ENCODE measurements around the gene RANBP1.

- TF ChIP-seq ESRRA (IDR thresholded peaks at IDR 0.05; ENCODE audit: borderline replicate concordance, low read length) (no peak), SREBF2 (IDR thresholded peaks at IDR 0.05) (no peak), RAD21 (conservative IDR thresholded peaks at IDR 0.05 in 1 of 2, IDR thresholded peaks at IDR 0.05 in 1 of 2) (no peak), POLR2A (IDR thresholded peaks at IDR 0.05; ENCODE audit: low read length) (no peak), ZNF302 (CRISPR knock-in tag; IDR thresholded peaks at IDR 0.05) (no peak), PHF8 (IDR thresholded peaks at IDR 0.05; ENCODE audit: borderline replicate concordance, low read depth) (no peak)
- TF ChIP-seq, protein P1, sequence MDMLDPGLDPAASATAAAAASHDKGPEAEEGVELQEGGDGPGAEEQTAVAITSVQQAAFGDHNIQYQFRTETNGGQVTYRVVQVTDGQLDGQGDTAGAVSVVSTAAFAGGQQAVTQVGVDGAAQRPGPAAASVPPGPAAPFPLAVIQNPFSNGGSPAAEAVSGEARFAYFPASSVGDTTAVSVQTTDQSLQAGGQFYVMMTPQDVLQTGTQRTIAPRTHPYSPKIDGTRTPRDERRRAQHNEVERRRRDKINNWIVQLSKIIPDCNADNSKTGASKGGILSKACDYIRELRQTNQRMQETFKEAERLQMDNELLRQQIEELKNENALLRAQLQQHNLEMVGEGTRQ (IDR thresholded peaks at IDR 0.05): no peak
- TF ChIP-seq, protein P2, sequence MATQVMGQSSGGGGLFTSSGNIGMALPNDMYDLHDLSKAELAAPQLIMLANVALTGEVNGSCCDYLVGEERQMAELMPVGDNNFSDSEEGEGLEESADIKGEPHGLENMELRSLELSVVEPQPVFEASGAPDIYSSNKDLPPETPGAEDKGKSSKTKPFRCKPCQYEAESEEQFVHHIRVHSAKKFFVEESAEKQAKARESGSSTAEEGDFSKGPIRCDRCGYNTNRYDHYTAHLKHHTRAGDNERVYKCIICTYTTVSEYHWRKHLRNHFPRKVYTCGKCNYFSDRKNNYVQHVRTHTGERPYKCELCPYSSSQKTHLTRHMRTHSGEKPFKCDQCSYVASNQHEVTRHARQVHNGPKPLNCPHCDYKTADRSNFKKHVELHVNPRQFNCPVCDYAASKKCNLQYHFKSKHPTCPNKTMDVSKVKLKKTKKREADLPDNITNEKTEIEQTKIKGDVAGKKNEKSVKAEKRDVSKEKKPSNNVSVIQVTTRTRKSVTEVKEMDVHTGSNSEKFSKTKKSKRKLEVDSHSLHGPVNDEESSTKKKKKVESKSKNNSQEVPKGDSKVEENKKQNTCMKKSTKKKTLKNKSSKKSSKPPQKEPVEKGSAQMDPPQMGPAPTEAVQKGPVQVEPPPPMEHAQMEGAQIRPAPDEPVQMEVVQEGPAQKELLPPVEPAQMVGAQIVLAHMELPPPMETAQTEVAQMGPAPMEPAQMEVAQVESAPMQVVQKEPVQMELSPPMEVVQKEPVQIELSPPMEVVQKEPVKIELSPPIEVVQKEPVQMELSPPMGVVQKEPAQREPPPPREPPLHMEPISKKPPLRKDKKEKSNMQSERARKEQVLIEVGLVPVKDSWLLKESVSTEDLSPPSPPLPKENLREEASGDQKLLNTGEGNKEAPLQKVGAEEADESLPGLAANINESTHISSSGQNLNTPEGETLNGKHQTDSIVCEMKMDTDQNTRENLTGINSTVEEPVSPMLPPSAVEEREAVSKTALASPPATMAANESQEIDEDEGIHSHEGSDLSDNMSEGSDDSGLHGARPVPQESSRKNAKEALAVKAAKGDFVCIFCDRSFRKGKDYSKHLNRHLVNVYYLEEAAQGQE (IDR thresholded peaks at IDR 0.05): no peak
- TF ChIP-seq, protein P3, sequence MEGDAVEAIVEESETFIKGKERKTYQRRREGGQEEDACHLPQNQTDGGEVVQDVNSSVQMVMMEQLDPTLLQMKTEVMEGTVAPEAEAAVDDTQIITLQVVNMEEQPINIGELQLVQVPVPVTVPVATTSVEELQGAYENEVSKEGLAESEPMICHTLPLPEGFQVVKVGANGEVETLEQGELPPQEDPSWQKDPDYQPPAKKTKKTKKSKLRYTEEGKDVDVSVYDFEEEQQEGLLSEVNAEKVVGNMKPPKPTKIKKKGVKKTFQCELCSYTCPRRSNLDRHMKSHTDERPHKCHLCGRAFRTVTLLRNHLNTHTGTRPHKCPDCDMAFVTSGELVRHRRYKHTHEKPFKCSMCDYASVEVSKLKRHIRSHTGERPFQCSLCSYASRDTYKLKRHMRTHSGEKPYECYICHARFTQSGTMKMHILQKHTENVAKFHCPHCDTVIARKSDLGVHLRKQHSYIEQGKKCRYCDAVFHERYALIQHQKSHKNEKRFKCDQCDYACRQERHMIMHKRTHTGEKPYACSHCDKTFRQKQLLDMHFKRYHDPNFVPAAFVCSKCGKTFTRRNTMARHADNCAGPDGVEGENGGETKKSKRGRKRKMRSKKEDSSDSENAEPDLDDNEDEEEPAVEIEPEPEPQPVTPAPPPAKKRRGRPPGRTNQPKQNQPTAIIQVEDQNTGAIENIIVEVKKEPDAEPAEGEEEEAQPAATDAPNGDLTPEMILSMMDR (IDR thresholded peaks at IDR 0.05): no peak
- TF ChIP-seq, protein P4, sequence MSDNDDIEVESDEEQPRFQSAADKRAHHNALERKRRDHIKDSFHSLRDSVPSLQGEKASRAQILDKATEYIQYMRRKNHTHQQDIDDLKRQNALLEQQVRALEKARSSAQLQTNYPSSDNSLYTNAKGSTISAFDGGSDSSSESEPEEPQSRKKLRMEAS (IDR thresholded peaks at IDR 0.05): no peak
Observed at GRCh38 chr22:20126284-20127029, 10.6 kb downstream of the RANBP1 start.
